Stimulated activated CD8-positive, alpha-beta memory T cell treated with anti-CD3 and anti-CD28 coated beads, Interleukin-7, amount 100 ng/mL, for 4 hours (primary cell): ENCODE measurements around the gene CLIC6.
"Not testable (repeated sequence)": the region's sequence is repeated elsewhere in the genome, so short reads cannot be mapped to it uniquely, and the experiment has no call there.

ENCODE experiments used
- DNase-seq, 2 donors: peaks; one replicate each; pipeline ENCODE4 v3.0.0-alpha.2; 2020; ENCODE audit warnings: low read depth in 2 of 2

The CLIC6 gene

DNA sequence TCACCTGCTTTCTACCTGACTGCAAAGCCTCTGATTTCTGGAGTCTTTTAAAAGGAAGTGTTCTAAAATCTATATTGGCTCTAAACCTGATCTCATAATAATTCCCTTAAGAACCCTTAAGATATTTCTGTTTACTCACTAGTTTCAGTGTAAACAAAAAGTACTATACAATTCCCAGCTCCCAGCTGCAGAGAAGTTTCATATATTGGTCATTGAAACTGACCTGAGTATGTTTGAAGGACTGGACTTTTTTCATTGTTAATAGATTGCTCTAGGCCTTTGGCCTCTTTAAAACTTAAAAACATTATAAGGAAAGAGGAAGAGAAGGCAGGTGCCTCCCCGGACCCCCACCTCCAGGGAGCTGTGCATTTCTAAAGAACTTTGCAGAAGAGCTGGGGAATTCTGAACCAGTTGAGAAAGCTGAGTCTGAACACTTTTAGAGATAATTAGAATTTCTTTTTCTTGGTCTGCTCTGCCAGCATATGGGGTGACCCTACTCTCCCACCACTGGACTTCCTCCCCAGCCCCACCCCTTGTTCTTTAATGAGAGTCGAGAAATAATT, 23.7 kb downstream of the CLIC6 start:
- DNase-seq, result no peak

DNA sequence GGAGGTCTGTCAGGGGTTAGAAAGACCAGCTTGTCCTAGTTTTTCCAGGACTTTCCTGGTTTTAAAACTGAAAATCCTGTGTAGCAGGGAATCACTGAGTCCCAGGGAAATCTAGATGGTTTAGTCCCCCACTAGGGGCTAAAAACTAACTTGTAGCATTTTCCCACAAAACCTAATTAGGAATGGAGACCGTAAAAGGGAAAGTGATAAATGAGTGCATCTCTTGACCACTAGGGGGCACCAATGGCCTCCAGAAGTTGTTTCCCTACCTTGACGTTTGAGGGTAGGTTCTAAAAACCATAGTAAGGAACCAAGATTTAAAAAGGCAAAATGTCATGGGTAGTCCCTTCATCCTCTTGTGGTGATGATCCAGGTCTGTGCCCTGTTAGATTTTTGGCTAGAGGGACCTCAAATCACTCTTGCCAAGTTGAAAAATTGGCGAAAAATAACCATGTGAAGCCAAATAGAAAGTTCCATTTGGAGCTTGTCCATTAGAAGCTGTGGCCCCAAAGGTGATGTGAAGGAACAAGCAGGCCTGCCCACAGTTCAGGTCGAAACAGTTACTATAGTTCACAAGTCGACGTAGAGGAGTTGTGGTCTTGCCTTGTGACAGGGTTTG, 24.5 kb downstream of the CLIC6 start:
- DNase-seq, result peak in 1 of 2 donors; percentile 14

GRCh38 chr21:34695434-34695833, 26.6 kb downstream of the CLIC6 start:
- no peak for DNase-seq

DNA sequence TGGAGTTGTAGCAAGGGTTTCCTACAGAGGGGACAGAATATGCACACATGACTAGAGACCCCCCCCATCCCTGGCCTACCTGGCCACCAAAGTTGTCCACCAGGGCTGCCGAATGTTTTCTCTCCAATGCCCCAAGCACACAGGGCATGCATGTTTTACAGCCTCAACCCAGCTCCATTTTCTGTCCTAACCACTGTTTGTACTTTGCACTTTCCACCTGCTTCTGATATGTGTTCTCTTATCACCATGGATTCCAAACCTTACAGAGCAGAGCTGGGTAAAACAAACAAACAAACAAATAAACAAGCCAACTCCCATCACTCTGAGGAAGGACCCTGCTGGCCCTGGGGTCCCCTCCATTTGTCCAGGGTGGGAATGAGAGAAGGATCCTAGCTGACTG, 27.3 kb downstream of the CLIC6 start:
- no peak for DNase-seq

- no peak for DNase-seq
Measured at GRCh38 chr21:34697826-34698225, 29.0 kb downstream of the CLIC6 start.

DNA sequence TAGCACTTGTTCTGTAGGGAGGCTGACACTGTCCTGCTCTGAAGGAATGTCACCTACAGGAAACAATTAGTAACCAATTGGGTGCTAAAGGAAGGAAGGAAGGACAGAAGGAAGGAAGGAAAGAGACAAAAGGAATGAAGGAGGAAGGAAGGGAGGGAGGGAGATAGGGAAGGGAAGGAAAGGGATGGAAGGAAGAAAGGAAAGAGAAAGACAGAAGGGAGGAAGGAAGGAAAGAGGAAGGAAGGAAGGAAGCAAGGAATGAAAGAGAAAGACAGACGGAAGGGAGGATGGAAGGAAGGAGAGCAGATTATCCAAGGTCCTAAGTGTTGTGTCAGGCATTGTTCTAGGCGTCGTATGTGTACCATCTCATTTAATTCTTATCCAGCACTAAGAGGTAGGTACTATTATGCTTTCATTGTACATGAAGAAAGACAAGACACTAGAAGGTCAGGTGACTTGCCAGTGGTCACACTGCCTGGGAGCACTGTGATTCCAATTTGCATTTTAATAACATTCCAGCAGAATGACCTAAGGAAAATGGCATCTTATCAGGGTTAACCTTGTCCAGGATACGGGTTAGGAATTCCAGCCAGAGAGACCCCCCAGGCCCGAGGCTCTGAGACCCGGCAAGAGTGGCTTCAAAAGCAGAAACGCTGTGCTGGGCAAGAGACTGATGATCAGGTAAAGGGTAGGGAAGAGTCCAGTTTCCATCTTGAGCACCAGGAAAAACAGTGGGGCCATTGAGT, 29.6 kb downstream of the CLIC6 start:
- DNase-seq, result no peak

- no peak for DNase-seq
Measured at GRCh38 chr21:34700605-34701004, 31.8 kb downstream of the CLIC6 start.

- DNase-seq, result no peak
Measured at GRCh38 chr21:34701726-34702125, 32.9 kb downstream of the CLIC6 start.

DNA sequence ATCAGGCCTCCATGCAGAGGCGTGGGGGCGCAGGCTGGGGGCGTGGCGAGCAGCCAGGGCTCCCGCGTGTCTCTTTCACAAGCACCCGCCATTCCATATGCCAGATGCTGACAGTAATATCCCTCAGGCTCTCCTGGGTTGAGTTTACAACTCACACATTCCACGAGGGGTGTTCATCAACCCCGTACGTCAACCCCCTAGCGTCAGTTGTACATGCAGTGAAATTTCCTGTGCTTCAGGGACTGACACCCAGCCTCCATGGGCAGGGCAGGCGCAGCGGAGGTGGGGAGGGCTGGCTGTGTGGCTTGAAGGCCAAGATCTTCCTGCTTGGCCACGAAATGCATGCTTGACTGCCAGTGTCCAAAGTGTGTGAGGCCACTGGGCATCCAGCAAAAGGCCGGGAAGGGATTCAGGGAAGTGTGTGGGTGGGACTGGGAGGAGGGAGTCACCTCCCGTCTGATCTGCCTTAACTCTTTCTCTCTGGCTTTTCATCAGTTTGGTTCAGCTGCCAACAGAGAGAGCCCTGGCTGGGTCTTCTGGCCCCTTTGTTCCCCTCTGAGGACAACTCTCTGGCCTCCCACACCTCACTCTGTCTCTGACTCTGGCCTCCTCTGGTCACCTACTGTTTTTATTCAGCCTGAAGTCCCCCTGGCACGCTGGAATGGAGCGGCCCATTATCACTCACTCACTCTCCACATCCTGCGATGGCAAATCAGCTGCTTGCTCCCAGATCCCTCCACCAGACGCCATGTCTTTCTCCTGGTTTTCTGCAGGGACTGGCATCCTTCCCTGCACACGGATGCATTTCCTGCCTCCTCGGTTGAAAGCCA, 33.8 kb downstream of the CLIC6 start:
- DNase-seq, result no peak

GRCh38 chr21:34703571-34703970, 34.8 kb downstream of the CLIC6 start:
- DNase-seq, result no peak

GRCh38 chr21:34704119-34704518, 35.3 kb downstream of the CLIC6 start:
- no peak for DNase-seq

- DNase-seq, result no peak
Measured at GRCh38 chr21:34705011-34705410, 36.2 kb downstream of the CLIC6 start.

DNA sequence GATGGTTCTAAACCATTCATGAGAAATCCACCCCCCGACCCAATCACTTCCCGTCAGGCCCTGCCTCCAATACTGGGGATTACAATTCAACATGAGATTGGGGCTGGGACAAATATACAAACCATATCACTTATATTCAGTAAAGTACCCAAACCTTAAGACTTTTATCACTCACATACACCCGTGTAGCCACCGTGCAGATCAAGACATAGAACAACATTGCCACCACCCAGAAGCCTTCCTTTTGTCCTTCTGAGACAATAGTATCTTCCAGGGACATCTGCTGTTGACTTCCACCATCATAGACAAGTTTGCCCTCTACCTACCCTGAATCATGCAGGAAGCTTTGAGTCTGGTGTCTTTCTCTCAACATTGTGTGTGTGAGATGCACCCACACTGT, 37.5 kb downstream of the CLIC6 start:
- DNase-seq, result no peak

GRCh38 chr21:34707876-34708325, 39.1 kb downstream of the CLIC6 start:
- DNase-seq, result no peak

GRCh38 chr21:34713621-34714020, 44.8 kb downstream of the CLIC6 start:
- DNase-seq, result no peak

- no peak for DNase-seq
Measured at GRCh38 chr21:34715518-34715917, 46.7 kb downstream of the CLIC6 start.

DNA sequence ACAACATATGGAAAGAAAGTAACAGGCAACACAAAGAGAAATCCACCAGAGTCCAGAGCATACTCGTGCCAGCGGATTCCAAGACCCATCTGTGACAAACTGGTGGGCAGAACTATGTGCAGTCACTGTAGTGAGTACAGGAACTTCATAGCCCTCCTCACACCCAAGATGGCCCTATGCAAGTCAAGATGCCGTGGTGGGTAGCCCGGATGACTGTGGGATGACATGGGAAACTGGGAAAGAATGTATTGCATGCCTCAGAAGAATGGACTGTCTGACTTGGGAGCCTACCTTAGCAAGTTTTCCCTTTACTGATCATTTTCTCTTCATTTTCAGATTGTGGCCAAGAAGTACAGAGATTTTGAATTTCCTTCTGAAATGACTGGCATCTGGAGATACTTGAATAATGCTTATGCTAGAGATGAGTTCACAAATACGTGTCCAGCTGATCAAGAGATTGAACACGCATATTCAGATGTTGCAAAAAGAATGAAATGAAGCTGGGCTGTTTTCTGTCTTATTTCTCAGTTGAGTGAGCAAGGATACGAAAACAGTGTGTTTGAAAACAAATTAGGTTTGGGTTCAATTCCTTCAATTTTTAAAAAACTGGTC, 47.3 kb downstream of the CLIC6 start:
- DNase-seq, result no peak

DNA sequence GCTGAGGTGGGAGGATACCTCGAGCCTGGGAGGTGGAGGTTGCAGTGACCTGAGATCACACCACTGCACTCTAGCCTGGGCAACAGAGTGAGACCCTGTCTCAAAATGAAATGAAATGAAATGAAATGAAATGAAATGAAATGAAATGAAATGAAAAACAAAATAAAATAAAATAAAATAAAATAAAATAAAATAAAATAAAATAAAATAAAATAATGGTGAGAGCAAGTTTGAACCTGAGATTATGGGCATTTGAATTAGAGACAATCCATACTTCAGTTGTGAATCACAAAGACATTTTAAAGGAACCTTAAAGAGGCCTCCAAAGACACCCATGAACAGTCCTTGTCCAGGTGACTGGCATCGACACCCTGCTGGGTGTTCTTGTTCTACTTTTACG, 49.7 kb downstream of the CLIC6 start:
- DNase-seq, result not testable (repeated sequence)

GRCh38 chr21:34722684-34723300, 54.0 kb downstream of the CLIC6 start:
- no peak for DNase-seq

DNA sequence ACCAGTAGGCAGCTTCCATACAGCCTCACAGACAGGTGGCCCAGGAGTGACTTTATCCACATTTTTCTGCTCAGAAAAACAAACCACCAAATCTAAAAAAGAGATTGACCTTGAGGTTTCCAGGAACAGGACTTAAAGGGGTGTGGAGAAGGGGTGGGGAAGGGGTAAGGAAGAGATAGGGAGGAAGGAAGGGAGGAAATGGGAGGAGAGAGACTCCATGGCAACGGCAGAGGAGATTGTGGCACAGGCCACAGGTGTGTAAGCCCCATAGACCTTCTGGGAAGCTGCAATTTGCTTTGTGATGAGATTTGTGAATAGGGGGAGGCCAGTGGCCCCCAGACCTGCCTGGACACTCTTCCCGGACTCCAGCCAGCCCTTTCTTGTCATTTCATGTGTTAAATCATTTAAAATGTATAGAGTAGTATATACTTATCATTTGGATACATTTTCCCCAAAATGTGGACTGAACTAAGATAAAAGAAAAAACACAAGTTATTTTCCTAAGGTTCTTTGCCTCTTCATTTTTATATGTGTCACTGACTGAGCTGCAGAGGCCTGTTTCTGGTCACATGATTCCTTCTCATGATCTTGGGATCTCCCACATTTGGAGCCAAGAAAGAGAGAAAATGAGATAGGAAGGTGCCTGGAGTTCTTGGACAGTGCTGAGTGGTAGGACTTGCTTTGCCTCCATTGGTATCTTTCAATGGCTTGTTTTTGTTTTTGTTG, 55.5 kb downstream of the CLIC6 start:
- no peak for DNase-seq

- no peak for DNase-seq
Measured at GRCh38 chr21:34724857-34725195, 56.0 kb downstream of the CLIC6 start.
